ENCODE measurements around the gene JARID2. TPM values are rescaled to one million over a fixed set of nuclear protein-coding genes. Genes with fewer than 3 reads are reported as not detected.

The JARID2 gene
- total RNA-seq, 1 donor from 2014 or later = 38.9 TPM

DNA sequence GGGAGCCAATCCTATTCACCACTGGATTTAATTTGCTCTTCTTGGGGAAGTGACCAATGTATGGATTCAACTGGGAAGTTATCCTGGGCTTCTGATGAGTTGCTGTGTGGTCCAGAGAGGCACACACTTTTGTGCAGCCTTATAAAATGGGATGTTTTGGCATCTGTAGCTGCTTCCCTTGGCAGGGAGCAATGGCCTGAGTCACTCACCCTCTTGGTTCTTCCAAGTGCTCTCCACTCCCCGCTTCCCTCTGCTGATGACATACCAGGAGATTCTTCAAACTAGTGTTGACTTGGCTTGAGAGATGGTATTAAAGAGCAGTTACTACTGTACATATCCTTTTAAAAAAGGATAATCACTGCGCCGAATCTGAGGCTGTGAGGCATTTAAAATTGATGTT lies 105.8 kb downstream of the JARID2 start:
- Histone ChIP-seq H3K9ac (no peak overlapping the region), H3K4me2 (no peak overlapping the region), H3K27me3 (no peaks in the 10 kb centered on the region), H3K27ac (no peak overlapping the region), H3K4me3 (no peak overlapping the region), H3K79me2 (ENCODE audit: low read depth) (peaks cover 100% of the 10 kb centered on the region), H3K4me1 (peaks cover 35% of the 10 kb centered on the region), H3K9me3 (ENCODE audit: low read depth) (no peaks in the 10 kb centered on the region), H2AFZ (replicated peaks) (no peak overlapping the region), H3F3A (ENCODE audit: low read depth) (peaks cover 7% of the 10 kb centered on the region), H3K36me3 (no peaks in the 10 kb centered on the region), H4K20me1 (ENCODE audit: low read depth) (peaks cover 81% of the 10 kb centered on the region)
- DNase-seq (ENCODE audit: low spot score) = no peak
- Mint-ChIP-seq H3K27me3 (ENCODE audit: insufficient read depth, low read depth) (peaks cover 2% of the 10 kb centered on the region), H3K9me3 (no peaks in the 10 kb centered on the region), H3K36me3 (peaks cover 14% of the 10 kb centered on the region), H3K4me3 (no peak overlapping the region), H3K27ac (no peak overlapping the region), H3K4me1 (peaks cover 36% of the 10 kb centered on the region)
- TF ChIP-seq, protein P1, sequence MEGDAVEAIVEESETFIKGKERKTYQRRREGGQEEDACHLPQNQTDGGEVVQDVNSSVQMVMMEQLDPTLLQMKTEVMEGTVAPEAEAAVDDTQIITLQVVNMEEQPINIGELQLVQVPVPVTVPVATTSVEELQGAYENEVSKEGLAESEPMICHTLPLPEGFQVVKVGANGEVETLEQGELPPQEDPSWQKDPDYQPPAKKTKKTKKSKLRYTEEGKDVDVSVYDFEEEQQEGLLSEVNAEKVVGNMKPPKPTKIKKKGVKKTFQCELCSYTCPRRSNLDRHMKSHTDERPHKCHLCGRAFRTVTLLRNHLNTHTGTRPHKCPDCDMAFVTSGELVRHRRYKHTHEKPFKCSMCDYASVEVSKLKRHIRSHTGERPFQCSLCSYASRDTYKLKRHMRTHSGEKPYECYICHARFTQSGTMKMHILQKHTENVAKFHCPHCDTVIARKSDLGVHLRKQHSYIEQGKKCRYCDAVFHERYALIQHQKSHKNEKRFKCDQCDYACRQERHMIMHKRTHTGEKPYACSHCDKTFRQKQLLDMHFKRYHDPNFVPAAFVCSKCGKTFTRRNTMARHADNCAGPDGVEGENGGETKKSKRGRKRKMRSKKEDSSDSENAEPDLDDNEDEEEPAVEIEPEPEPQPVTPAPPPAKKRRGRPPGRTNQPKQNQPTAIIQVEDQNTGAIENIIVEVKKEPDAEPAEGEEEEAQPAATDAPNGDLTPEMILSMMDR (IDR thresholded peaks at IDR 0.05) = no peak
- TF ChIP-seq EZH2phosphoT487 (IDR thresholded peaks at IDR 0.05) (no peak), EZH2 (IDR thresholded peaks at IDR 0.05) (no peak)

DNA sequence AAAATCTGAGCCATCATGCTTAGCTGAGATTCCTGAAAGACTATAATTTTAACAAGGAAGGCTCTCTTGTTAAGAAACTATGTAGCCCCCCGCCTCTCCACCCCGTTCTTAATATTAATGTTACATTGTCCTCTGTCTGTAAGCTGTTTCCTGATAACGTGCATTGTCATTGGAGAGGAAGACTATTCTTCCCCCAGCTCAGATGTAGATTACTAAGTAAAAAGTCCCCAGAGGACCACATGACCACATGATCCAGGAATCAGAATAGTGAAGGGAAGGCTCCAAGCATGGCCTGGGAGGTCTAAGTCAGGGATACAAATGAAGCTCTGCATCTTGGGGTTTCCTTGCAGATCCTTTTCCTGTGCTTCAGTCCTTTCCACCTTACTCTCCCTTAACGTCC lies 106.4 kb downstream of the JARID2 start:
- Histone ChIP-seq H3F3A (ENCODE audit: low read depth) (peaks cover 7% of the 10 kb centered on the region), H2AFZ (replicated peaks) (no peak overlapping the region), H3K4me2 (no peak overlapping the region), H3K27ac (no peak overlapping the region), H4K20me1 (ENCODE audit: low read depth) (peaks cover 87% of the 10 kb centered on the region), H3K36me3 (no peaks in the 10 kb centered on the region), H3K79me2 (ENCODE audit: low read depth) (peaks cover 100% of the 10 kb centered on the region), H3K9me3 (ENCODE audit: low read depth) (no peaks in the 10 kb centered on the region), H3K4me3 (no peak overlapping the region), H3K9ac (no peak overlapping the region), H3K27me3 (no peaks in the 10 kb centered on the region), H3K4me1 (peaks cover 38% of the 10 kb centered on the region)
- no peak overlapping the region for H3K4me3 Mint-ChIP-seq
- no peaks in the 10 kb centered on the region for H3K9me3 Mint-ChIP-seq
- peaks cover 2% of the 10 kb centered on the region for H3K27me3 Mint-ChIP-seq (ENCODE audit: insufficient read depth, low read depth)
- DNase-seq (ENCODE audit: low spot score) = no peak
- no peak for TF ChIP-seq EZH2 (IDR thresholded peaks at IDR 0.05)
- no peak for TF ChIP-seq EZH2phosphoT487 (IDR thresholded peaks at IDR 0.05)
- TF ChIP-seq, protein P1 (IDR thresholded peaks at IDR 0.05) = no peak
- H3K4me1 Mint-ChIP-seq = peaks cover 40% of the 10 kb centered on the region
- peaks cover 14% of the 10 kb centered on the region for H3K36me3 Mint-ChIP-seq
- no peak overlapping the region for H3K27ac Mint-ChIP-seq

DNA sequence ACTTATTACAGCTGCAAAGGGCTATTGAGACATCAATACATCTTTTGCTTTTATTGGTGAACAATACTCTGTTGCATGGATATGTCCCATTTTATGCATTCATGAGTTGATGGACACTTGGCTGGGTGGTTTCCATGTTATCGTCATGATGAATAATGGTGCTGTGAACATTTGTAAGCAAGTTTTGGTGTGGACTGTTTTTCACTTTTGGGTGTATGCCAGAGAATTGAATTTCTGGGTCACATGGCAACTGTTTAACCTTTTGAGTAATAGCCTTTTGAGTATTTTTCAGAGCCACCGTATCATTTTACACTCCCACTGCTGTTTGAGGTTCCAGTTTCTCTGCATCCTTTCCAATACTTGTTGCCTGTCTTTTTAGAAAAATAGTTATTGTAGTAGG lies 107.0 kb downstream of the JARID2 start:
- Histone ChIP-seq H3K4me3 (no peak overlapping the region), H3K4me1 (peaks cover 45% of the 10 kb centered on the region), H3K9ac (no peak overlapping the region), H3K27ac (no peak overlapping the region), H3K27me3 (no peaks in the 10 kb centered on the region), H2AFZ (replicated peaks) (no peak overlapping the region), H4K20me1 (ENCODE audit: low read depth) (peaks cover 89% of the 10 kb centered on the region), H3K4me2 (no peak overlapping the region), H3F3A (ENCODE audit: low read depth) (peaks cover 9% of the 10 kb centered on the region), H3K9me3 (ENCODE audit: low read depth) (no peaks in the 10 kb centered on the region), H3K79me2 (ENCODE audit: low read depth) (peaks cover 100% of the 10 kb centered on the region), H3K36me3 (no peaks in the 10 kb centered on the region)
- no peaks in the 10 kb centered on the region for H3K9me3 Mint-ChIP-seq
- TF ChIP-seq EZH2phosphoT487 (IDR thresholded peaks at IDR 0.05) (no peak), EZH2 (IDR thresholded peaks at IDR 0.05) (no peak)
- TF ChIP-seq, protein P1 (IDR thresholded peaks at IDR 0.05) = no peak
- no peak overlapping the region for H3K27ac Mint-ChIP-seq
- no peak for DNase-seq (ENCODE audit: low spot score)
- peaks cover 2% of the 10 kb centered on the region for H3K27me3 Mint-ChIP-seq (ENCODE audit: insufficient read depth, low read depth)
- peaks cover 46% of the 10 kb centered on the region for H3K4me1 Mint-ChIP-seq
- no peak overlapping the region for H3K4me3 Mint-ChIP-seq
- H3K36me3 Mint-ChIP-seq = peaks cover 14% of the 10 kb centered on the region
